ENCODE data around the gene SND1.

The SND1 gene

GRCh38 chr7:128052404-128052803, 400.4 kb downstream of the SND1 start:
- no peak overlapping the region for H3K4me3 ChIP-seq (ENCODE audit: low read depth, low read length)
- no peak for DNase-seq (ENCODE audit: low read depth)

- H3K4me3 ChIP-seq (ENCODE audit: low read depth, low read length), result no peak overlapping the region
- DNase-seq (ENCODE audit: low read depth), result no peak
These were observed 401.0 kb downstream of the SND1 start for GRCh38 chr7:128053023-128053422.

GRCh38 chr7:128053991-128054390, 402.0 kb downstream of the SND1 start:
- no peak overlapping the region for H3K4me3 ChIP-seq (ENCODE audit: low read depth, low read length)
- no peak for DNase-seq (ENCODE audit: low read depth)

- no peak overlapping the region for H3K4me3 ChIP-seq (ENCODE audit: low read depth, low read length)
- DNase-seq (ENCODE audit: low read depth), result no peak
These were observed 402.5 kb downstream of the SND1 start for GRCh38 chr7:128054511-128054910.

- DNase-seq (ENCODE audit: low read depth), result no peak
- H3K4me3 ChIP-seq (ENCODE audit: low read depth, low read length), result no peak overlapping the region
These were observed 403.6 kb downstream of the SND1 start for GRCh38 chr7:128055637-128056036.

GRCh38 chr7:128056901-128057300, 404.9 kb downstream of the SND1 start:
- peak; percentile 41 for DNase-seq (ENCODE audit: low read depth)
- no peak overlapping the region for H3K4me3 ChIP-seq (ENCODE audit: low read depth, low read length)

GRCh38 chr7:128057909-128058308, 405.9 kb downstream of the SND1 start:
- no peak overlapping the region for H3K4me3 ChIP-seq (ENCODE audit: low read depth, low read length)
- DNase-seq (ENCODE audit: low read depth), result no peak

GRCh38 chr7:128059143-128059988, 407.4 kb downstream of the SND1 start:
- no peak overlapping the region for H3K4me3 ChIP-seq (ENCODE audit: low read depth, low read length)
- DNase-seq (ENCODE audit: low read depth), result no peak

GRCh38 chr7:128060018-128060417, 408.0 kb downstream of the SND1 start:
- H3K4me3 ChIP-seq (ENCODE audit: low read depth, low read length), result no peak overlapping the region
- DNase-seq (ENCODE audit: low read depth), result no peak

- no peak overlapping the region for H3K4me3 ChIP-seq (ENCODE audit: low read depth, low read length)
- no peak for DNase-seq (ENCODE audit: low read depth)
These were observed 411.1 kb downstream of the SND1 start for GRCh38 chr7:128063088-128063487.

- no peak for DNase-seq (ENCODE audit: low read depth)
- H3K4me3 ChIP-seq (ENCODE audit: low read depth, low read length), result no peak overlapping the region
These were observed 413.9 kb downstream of the SND1 start for GRCh38 chr7:128065872-128066271.

GRCh38 chr7:128066395-128066794, 414.4 kb downstream of the SND1 start:
- no peak for DNase-seq (ENCODE audit: low read depth)
- H3K4me3 ChIP-seq (ENCODE audit: low read depth, low read length), result no peak overlapping the region

GRCh38 chr7:128066858-128067257, 414.9 kb downstream of the SND1 start:
- DNase-seq (ENCODE audit: low read depth), result no peak
- no peak overlapping the region for H3K4me3 ChIP-seq (ENCODE audit: low read depth, low read length)

- no peak for DNase-seq (ENCODE audit: low read depth)
- H3K4me3 ChIP-seq (ENCODE audit: low read depth, low read length), result no peak overlapping the region
These were observed 416.0 kb downstream of the SND1 start for GRCh38 chr7:128067983-128068382.

- DNase-seq (ENCODE audit: low read depth), result no peak
These were observed 416.8 kb downstream of the SND1 start for GRCh38 chr7:128068785-128069184.

GRCh38 chr7:128069373-128070364, 417.7 kb downstream of the SND1 start:
- no peak for DNase-seq (ENCODE audit: low read depth)

More at GRCh38 chr7:128068785-128069184, 416.8 kb downstream of the SND1 start:
- no peak overlapping the region for H3K4me3 ChIP-seq (ENCODE audit: low read depth, low read length)

GRCh38 chr7:128071376-128071775, 419.4 kb downstream of the SND1 start:
- H3K4me3 ChIP-seq (ENCODE audit: low read depth, low read length), result no peak overlapping the region
- no peak for DNase-seq (ENCODE audit: low read depth)

More at GRCh38 chr7:128069373-128070364, 417.7 kb downstream of the SND1 start:
- H3K4me3 ChIP-seq (ENCODE audit: low read depth, low read length), result no peak overlapping the region

GRCh38 chr7:128071801-128072200, 419.8 kb downstream of the SND1 start:
- DNase-seq (ENCODE audit: low read depth), result no peak
- H3K4me3 ChIP-seq (ENCODE audit: low read depth, low read length), result no peak overlapping the region

- DNase-seq (ENCODE audit: low read depth), result no peak
- H3K4me3 ChIP-seq (ENCODE audit: low read depth, low read length), result no peak overlapping the region
These were observed 421.8 kb downstream of the SND1 start for GRCh38 chr7:128073671-128074310.

GRCh38 chr7:128074336-128074735, 422.3 kb downstream of the SND1 start:
- no peak for DNase-seq (ENCODE audit: low read depth)
- H3K4me3 ChIP-seq (ENCODE audit: low read depth, low read length), result no peak overlapping the region
